ENCODE data around the gene PLXDC2. TPM values are rescaled to one million over a fixed set of nuclear protein-coding genes. Genes with fewer than 3 reads are reported as not detected.

Gene PLXDC2
- total and polyA plus RNA-seq, 2 donors from 2014 or later: 11.9 to 42.1 TPM

GRCh38 chr10:19832699-19833098, 16.5 kb downstream of the PLXDC2 start:
- H3K4me1 ChIP-seq (ENCODE audit: control insufficient read depth in 2 of 3, insufficient read depth in 2 of 3, low read depth in 1 of 3, low read length in 3 of 3): peaks cover 0 to 9% (median 9%) of the 10 kb centered on the region in 3 donors
- H3K9ac ChIP-seq (ENCODE audit: low read length in 3 of 3): no peak overlapping the region
- no peaks in the 10 kb centered on the region for H3K27me3 ChIP-seq (ENCODE audit: control insufficient read depth, insufficient read depth, low read length)
- intact Hi-C loops (cut with DNase I): no loop called here
- peak overlapping the region in 1 of 3 donors; percentile 17 for H3K4me3 ChIP-seq (ENCODE audit: low read length in 3 of 3)
- H3K36me3 ChIP-seq (ENCODE audit: control insufficient read depth in 2 of 3, insufficient read depth in 3 of 3, low read length in 3 of 3): no peaks in the 10 kb centered on the region
- no peaks in the 10 kb centered on the region for H3K9me3 ChIP-seq (ENCODE audit: control insufficient read depth in 2 of 3, insufficient read depth in 1 of 3, low read length in 3 of 3)
- no peak for FAIRE-seq
- DNase-seq: no peak
- no peak for TF ChIP-seq CTCF (IDR thresholded peaks at IDR 0.05; ENCODE audit: borderline replicate concordance, extremely low read depth, insufficient read depth)
- peak overlapping the region in 1 of 2 donors; percentile 10 for H3K27ac ChIP-seq (ENCODE audit: low read depth in 2 of 2, low read length in 2 of 2)

- Histone ChIP-seq H3K4me3 (ENCODE audit: low read length in 3 of 3) (peak overlapping the region in 2 of 3 donors; percentile 17 to 22), H3K9ac (ENCODE audit: low read length in 3 of 3) (no peak overlapping the region), H3K9me3 (ENCODE audit: control insufficient read depth in 2 of 3, insufficient read depth in 1 of 3, low read length in 3 of 3) (no peaks in the 10 kb centered on the region), H3K4me1 (ENCODE audit: control insufficient read depth in 2 of 3, insufficient read depth in 2 of 3, low read depth in 1 of 3, low read length in 3 of 3) (peaks cover 0 to 9% (median 8%) of the 10 kb centered on the region in 3 donors), H3K27ac (ENCODE audit: low read depth in 2 of 2, low read length in 2 of 2) (peak overlapping the region in 1 of 2 donors; percentile 1), H3K27me3 (ENCODE audit: control insufficient read depth, insufficient read depth, low read length) (no peaks in the 10 kb centered on the region), H3K36me3 (ENCODE audit: control insufficient read depth in 2 of 3, insufficient read depth in 3 of 3, low read length in 3 of 3) (no peaks in the 10 kb centered on the region)
- intact Hi-C loops (cut with DNase I): no loop called here
- FAIRE-seq (no peak), DNase-seq (peak in 3 of 5 donors; percentile 60 to 76 (median 75))
- no peak for TF ChIP-seq CTCF (IDR thresholded peaks at IDR 0.05; ENCODE audit: borderline replicate concordance, extremely low read depth, insufficient read depth)
Measured at GRCh38 chr10:19833170-19833824, 17.1 kb downstream of the PLXDC2 start.

- Histone ChIP-seq H3K27me3 (ENCODE audit: control insufficient read depth, insufficient read depth, low read length) (no peaks in the 10 kb centered on the region), H3K9ac (ENCODE audit: low read length in 3 of 3) (no peak overlapping the region), H3K4me3 (ENCODE audit: low read length in 3 of 3) (no peak overlapping the region), H3K36me3 (ENCODE audit: control insufficient read depth in 2 of 3, insufficient read depth in 3 of 3, low read length in 3 of 3) (no peaks in the 10 kb centered on the region), H3K9me3 (ENCODE audit: control insufficient read depth in 2 of 3, insufficient read depth in 1 of 3, low read length in 3 of 3) (no peaks in the 10 kb centered on the region), H3K27ac (ENCODE audit: low read depth in 2 of 2, low read length in 2 of 2) (no peak overlapping the region), H3K4me1 (ENCODE audit: control insufficient read depth in 2 of 3, insufficient read depth in 2 of 3, low read depth in 1 of 3, low read length in 3 of 3) (peaks cover 0 to 17% (median 0%) of the 10 kb centered on the region in 3 donors)
- DNase-seq (no peak), FAIRE-seq (no peak)
- TF ChIP-seq CTCF (IDR thresholded peaks at IDR 0.05; ENCODE audit: borderline replicate concordance, extremely low read depth, insufficient read depth): no peak
- intact Hi-C loops (cut with DNase I): no loop called here
Measured at GRCh38 chr10:19835952-19836351, 19.7 kb downstream of the PLXDC2 start.

All from kidney (tissue), 14 donors.